HFF-Myc (cell line): Measurements from ENCODE around the gene LYST.

Experiments
- DNase-seq: peaks from one replicate; pipeline ENCODE4 v3.0.0-alpha.2; 2011; ENCODE audit warnings: low read depth; ENCODE audit errors: extremely low read depth
- H3K4me3 ChIP-seq: replicated peaks from 2 replicates; pipeline ENCODE4 v1.5.1; 2011; ENCODE audit warnings: low read depth, mild to moderate bottlenecking, control low read depth, low read length
- TF ChIP-seq, protein P1 (sequence below): IDR thresholded peaks from 2 replicates; pipeline ENCODE4 v1.5.1; 2012; ENCODE audit warnings: mild to moderate bottlenecking, low read depth, low read length, control low read depth; ENCODE audit errors: missing control alignments

LYST gene

DNA sequence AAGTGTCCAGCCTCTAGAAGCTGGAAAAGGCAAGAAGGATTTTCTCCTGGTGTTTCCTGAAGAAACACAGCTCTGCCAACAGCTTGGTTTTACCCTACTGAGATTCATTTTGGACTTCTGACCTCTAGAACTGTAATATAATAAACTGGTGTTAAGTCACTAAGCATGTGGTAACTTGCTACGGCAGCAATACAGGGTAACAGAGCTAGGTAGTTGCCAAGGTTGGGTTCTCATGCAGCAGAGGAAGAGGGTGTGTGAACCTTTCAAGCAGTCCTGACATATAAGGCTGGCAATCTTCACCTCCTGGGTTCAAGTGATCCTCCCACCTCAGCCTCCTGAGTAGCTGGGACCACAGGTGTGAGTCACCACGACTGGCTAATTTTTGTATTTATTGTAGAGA, 253.1 kb downstream of the LYST start:
- TF ChIP-seq, protein P1, sequence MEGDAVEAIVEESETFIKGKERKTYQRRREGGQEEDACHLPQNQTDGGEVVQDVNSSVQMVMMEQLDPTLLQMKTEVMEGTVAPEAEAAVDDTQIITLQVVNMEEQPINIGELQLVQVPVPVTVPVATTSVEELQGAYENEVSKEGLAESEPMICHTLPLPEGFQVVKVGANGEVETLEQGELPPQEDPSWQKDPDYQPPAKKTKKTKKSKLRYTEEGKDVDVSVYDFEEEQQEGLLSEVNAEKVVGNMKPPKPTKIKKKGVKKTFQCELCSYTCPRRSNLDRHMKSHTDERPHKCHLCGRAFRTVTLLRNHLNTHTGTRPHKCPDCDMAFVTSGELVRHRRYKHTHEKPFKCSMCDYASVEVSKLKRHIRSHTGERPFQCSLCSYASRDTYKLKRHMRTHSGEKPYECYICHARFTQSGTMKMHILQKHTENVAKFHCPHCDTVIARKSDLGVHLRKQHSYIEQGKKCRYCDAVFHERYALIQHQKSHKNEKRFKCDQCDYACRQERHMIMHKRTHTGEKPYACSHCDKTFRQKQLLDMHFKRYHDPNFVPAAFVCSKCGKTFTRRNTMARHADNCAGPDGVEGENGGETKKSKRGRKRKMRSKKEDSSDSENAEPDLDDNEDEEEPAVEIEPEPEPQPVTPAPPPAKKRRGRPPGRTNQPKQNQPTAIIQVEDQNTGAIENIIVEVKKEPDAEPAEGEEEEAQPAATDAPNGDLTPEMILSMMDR = no peak
- DNase-seq = no peak

DNA sequence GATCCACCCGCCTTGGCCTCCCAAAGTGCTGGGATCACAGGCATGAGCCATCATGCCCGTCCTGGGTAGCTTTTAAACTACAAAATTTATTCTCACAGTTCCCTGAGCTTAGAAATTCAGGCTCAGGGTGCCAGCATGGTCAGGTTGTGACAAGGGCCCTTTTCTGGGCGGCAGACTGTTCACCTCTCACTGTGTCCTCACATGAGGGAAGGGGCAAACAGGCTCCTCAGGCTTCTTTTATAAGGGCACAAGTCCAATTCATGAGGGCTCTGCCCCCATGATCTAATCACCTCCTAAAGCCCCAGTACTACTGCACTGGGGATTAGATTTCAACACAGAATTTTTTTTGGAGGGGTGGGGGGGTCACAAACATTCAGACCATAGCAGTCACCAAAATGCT, 253.9 kb downstream of the LYST start:
- TF ChIP-seq, protein P1 = no peak
- DNase-seq = no peak
- H3K4me3 ChIP-seq = no peak overlapping the region

More for the DNA sequence above, 253.1 kb downstream of the LYST start:
- no peak overlapping the region for H3K4me3 ChIP-seq
